Brain microvascular endothelial cell (primary cell): ENCODE results near the gene GPR146.

Experiments used
- DNase-seq: peaks from one replicate; pipeline ENCODE4 v3.0.0-alpha.2; 2020
- H3K27ac ChIP-seq: fragments of 250-450 bp; sonication (Bioruptor Pico); 2 replicates; pipeline ENCODE4 v1.5.1; 2020; ENCODE audit warnings: mild to moderate bottlenecking, moderate library complexity
- H3K27me3 ChIP-seq: fragments of 250-450 bp; sonication (Bioruptor Pico); replicated peaks from 2 replicates; pipeline ENCODE4 v1.5.1; 2020; ENCODE audit warnings: mild to moderate bottlenecking
- H3K36me3 ChIP-seq: fragments of 250-450 bp; sonication (Bioruptor Pico); replicated peaks from 2 replicates; pipeline ENCODE4 v1.5.1; 2020; ENCODE audit warnings: mild to moderate bottlenecking
- H3K4me3 ChIP-seq: 2 replicates; pipeline ENCODE4 v1.5.1; 2011; ENCODE audit warnings: low read depth, mild to moderate bottlenecking, control low read depth, low read length, moderate library complexity
- CTCF ChIP-seq: IDR thresholded peaks from 2 replicates; pipeline ENCODE4 v1.5.1; 2011; ENCODE audit warnings: low read depth, mild to moderate bottlenecking, moderate library complexity, low read length, control low read depth, inconsistent platforms; ENCODE audit errors: missing control alignments
- in situ Hi-C: cut with HindIII; loops from 2 replicates; pipeline ENCODE4 v1.10.0; 2017; ENCODE audit warnings: low sequenced_read_pairs, low pct_ligation_motif_present

GPR146 gene

GRCh38 chr7:1022356-1022755 lies 22.0 kb upstream of the GPR146 start:
- H3K4me3 ChIP-seq = no peak overlapping the region
- H3K36me3 ChIP-seq = peaks cover 8% of the 10 kb centered on the region
- TF ChIP-seq CTCF = no peak
- no peak for DNase-seq
- no peaks in the 10 kb centered on the region for H3K27me3 ChIP-seq
- no peak overlapping the region for H3K27ac ChIP-seq
- in situ Hi-C loops = no loop called here

GRCh38 chr7:1022801-1023465 lies 21.4 kb upstream of the GPR146 start:
- in situ Hi-C loops = no loop called here
- no peaks in the 10 kb centered on the region for H3K27me3 ChIP-seq
- H3K36me3 ChIP-seq = peaks cover 8% of the 10 kb centered on the region
- no peak for TF ChIP-seq CTCF
- no peak for DNase-seq
- no peak overlapping the region for H3K27ac ChIP-seq
- no peak overlapping the region for H3K4me3 ChIP-seq

- DNase-seq = no peak
- Histone ChIP-seq H3K27ac (no peak overlapping the region), H3K27me3 (no peaks in the 10 kb centered on the region), H3K36me3 (peaks cover 8% of the 10 kb centered on the region), H3K4me3 (no peak overlapping the region)
- in situ Hi-C loops = no loop called here
- TF ChIP-seq CTCF = no peak
Measured at GRCh38 chr7:1024331-1024841, 20.0 kb upstream of the GPR146 start.

GRCh38 chr7:1024876-1025742 lies 19.2 kb upstream of the GPR146 start:
- H3K27ac ChIP-seq = no peak overlapping the region
- in situ Hi-C loops = no loop called here
- TF ChIP-seq CTCF = no peak
- H3K27me3 ChIP-seq = no peaks in the 10 kb centered on the region
- DNase-seq = no peak
- peaks cover 8% of the 10 kb centered on the region for H3K36me3 ChIP-seq
- no peak overlapping the region for H3K4me3 ChIP-seq

GRCh38 chr7:1025743-1026581 lies 18.4 kb upstream of the GPR146 start:
- Histone ChIP-seq H3K36me3 (peaks cover 4% of the 10 kb centered on the region), H3K27ac (no peak overlapping the region), H3K4me3 (no peak overlapping the region), H3K27me3 (no peaks in the 10 kb centered on the region)
- no peak for TF ChIP-seq CTCF
- DNase-seq = no peak
- in situ Hi-C loops = no loop called here
